GM10248 (cell line): ENCODE measurements around the gene PAFAH1B1.
"Not testable (repeated sequence)": the region's sequence is repeated elsewhere in the genome, so short reads cannot be mapped to it uniquely, and the experiment has no call there.

ENCODE experiments used
- CTCF ChIA-PET: fragments of 300-600 bp; sonication (Branson Sonifier 250); formaldehyde crosslinking; extraction: SDS; loops from one replicate; lab custom pipeline; 2021; ENCODE audit warnings: antibody characterized with exemption; lab: Yijun Ruan, JAX
- POLR2A ChIA-PET: fragments of 350-650 bp; sonication (Branson Sonifier 250); formaldehyde crosslinking; extraction: SDS; loops from one replicate; lab custom pipeline; 2020; ENCODE audit warnings: antibody characterized with exemption; lab: Yijun Ruan, JAX
- DNase-seq: peaks from one replicate; pipeline ENCODE4 v3.0.0; 2012; ENCODE audit errors: extremely low spot score
- CTCF ChIP-seq: IDR thresholded peaks from 2 replicates; pipeline ENCODE4 v1.5.1; 2012; ENCODE audit warnings: mild to moderate bottlenecking, low read depth; ENCODE audit errors: extremely low read depth, missing control alignments, control extremely low read depth

PAFAH1B1 gene

GRCh38 chr17:2592971-2593820, at the start of gene PAFAH1B1:
TSS of gene PAFAH1B1 (plus strand) at chr17:2593654. CDS start at chr17:2638289, 44,635 bp downstream.
- POLR2A ChIA-PET, result interaction anchor here (0.6 kb wide), 1 partner anchor 63 kb away, joined by 4 read pairs; no protein-coding TSS in a partner anchor
- DNase-seq, result peak; percentile 97
- CTCF ChIA-PET, result interaction anchor here (0.9 to 1.6 kb wide), 3 partner anchors 14 to 79 kb away, joined by 3 to 5 read pairs (median 4); no protein-coding TSS in a partner anchor

GRCh38 chr17:2545393-2545792, 48.1 kb upstream of the PAFAH1B1 start:
- CTCF ChIA-PET, result no interaction called here
- no peak for TF ChIP-seq CTCF
- no peak for DNase-seq
- POLR2A ChIA-PET, result no interaction called here

More at GRCh38 chr17:2592971-2593820, at the start of gene PAFAH1B1:
- TF ChIP-seq CTCF, result peak; percentile 38

DNA sequence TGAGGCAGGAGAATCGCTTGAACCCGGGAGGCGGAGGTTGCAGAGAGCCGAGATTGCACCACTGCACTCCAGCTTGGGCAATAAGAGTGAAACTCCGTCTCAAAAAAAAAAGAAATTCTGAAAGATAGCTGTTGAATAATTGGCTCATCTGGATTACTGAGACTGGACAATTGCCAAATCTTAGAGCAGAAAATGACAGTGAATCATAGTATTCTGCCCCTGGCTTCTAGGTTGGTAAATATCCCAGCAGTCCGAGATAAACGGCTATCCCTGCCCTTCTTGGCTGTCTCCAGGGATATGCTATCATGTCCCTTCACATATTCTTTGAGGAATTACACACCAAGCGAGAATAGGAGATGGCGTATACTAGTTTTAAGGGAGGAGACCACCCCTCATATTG, 46.3 kb upstream of the PAFAH1B1 start:
- CTCF ChIA-PET, result no interaction called here
- TF ChIP-seq CTCF, result no peak
- DNase-seq, result no peak
- POLR2A ChIA-PET, result no interaction called here

- POLR2A ChIA-PET, CTCF ChIA-PET, DNase-seq: not testable (repeated sequence)
These were observed 45.4 kb upstream of the PAFAH1B1 start for GRCh38 chr17:2548026-2548425.

DNA sequence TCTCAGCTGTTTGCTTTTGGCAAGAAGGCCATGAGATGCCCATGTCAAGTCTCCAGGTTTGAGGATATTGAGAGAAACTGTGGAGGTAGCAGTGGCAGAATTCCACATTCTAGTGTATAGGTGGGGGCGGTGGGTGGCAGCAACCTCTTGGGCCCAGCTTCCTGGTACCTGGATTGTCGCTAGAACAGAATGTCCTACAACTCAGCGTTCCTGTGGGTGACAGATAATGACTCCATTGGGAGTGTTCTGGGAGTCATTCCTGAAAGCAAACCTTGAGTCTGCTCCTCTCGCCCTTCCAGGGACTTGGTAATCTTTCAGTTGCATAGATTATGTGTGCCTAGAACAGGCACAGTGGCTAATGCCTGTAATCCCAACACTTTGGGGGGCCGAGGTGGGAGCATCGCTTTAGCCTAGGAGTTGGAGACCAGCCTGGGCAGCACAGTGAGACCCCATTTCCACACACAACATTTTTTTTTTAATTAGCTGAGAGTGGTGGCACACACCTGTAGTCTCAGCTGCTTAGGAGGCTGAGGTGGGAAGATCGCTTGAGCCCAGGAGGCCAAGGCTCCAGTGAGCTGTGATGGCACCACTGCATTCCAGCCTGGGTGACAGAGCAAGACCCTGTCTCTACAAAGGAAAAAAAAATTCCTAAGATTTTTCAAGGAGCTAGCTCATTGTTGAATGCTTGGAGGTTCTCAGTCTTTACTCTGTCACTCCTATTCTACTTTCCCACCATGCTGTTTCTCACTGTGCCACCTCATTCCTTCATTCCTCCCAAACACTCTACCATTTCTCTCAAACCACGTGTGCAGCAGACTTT, 43.9 kb upstream of the PAFAH1B1 start:
- ChIA-PET CTCF (interaction anchor here (1.6 kb wide), 1 partner anchor 10 kb away, joined by 4 read pairs; no protein-coding TSS in a partner anchor), POLR2A (no interaction called here)
- DNase-seq, result no peak
- no peak for TF ChIP-seq CTCF

DNA sequence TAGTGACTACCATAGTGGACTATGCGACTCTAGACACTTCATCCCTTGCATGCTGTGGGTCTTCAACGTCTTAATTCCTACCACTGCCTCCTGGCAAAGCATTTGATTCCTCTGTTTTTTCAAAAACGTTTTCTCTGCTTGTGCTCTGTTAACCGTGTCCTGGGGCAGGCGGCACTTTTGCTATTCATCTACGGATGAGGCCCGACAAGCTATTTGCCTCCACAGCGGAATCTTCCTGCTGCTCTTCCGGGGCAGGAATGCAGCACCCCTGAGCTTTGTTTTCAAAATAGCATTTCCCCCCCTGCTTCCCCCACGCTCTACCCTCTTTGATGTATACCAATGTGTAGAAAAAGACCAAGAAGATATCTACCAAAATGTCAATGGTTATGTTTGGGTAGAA, 42.0 kb upstream of the PAFAH1B1 start:
- CTCF ChIA-PET, result interaction anchor here (0.6 kb wide), 1 partner anchor 17 kb away, joined by 3 read pairs; no protein-coding TSS in a partner anchor
- POLR2A ChIA-PET, result no interaction called here
- no peak for TF ChIP-seq CTCF
- DNase-seq, result no peak
